Astrocyte of the cerebellum (primary cell): ENCODE measurements around the gene SIMC1.
"Not testable (repeated sequence)": the region's sequence is repeated elsewhere in the genome, so short reads cannot be mapped to it uniquely, and the experiment has no call there.

ENCODE experiments used
- DNase-seq: peaks from one replicate; pipeline ENCODE4 v3.0.0-alpha.2; 2011; ENCODE audit warnings: low read depth
- H3K4me3 ChIP-seq: 2 replicates; pipeline ENCODE4 v1.5.1; 2011; ENCODE audit warnings: mild to moderate bottlenecking, low read depth, low read length, moderate library complexity
- CTCF ChIP-seq: IDR thresholded peaks from 2 replicates; pipeline ENCODE4 v1.5.1; 2012; ENCODE audit warnings: low read length, low read depth, moderate library complexity, mild to moderate bottlenecking; ENCODE audit errors: missing control alignments
- in situ Hi-C: cut with HindIII; loops from 2 replicates; pipeline ENCODE4 v1.10.0; 2017; ENCODE audit warnings: low sequenced_read_pairs

SIMC1 gene

GRCh38 chr5:176197234-176197858 lies 40.9 kb upstream of the SIMC1 start:
- DNase-seq, in situ Hi-C loops: not testable (repeated sequence)

GRCh38 chr5:176198299-176198698 lies 39.9 kb upstream of the SIMC1 start:
- DNase-seq, H3K4me3 ChIP-seq, in situ Hi-C loops: not testable (repeated sequence)

More at GRCh38 chr5:176197234-176197858, 40.9 kb upstream of the SIMC1 start:
- not testable (repeated sequence) for H3K4me3 ChIP-seq

- peak overlapping the region; percentile 33 for H3K4me3 ChIP-seq
Measured at GRCh38 chr5:176198991-176199733, 39.1 kb upstream of the SIMC1 start.

GRCh38 chr5:176199803-176200399 lies 38.3 kb upstream of the SIMC1 start:
- in situ Hi-C loops, H3K4me3 ChIP-seq, DNase-seq: not testable (repeated sequence)

More at GRCh38 chr5:176198991-176199733, 39.1 kb upstream of the SIMC1 start:
- in situ Hi-C loops, DNase-seq: not testable (repeated sequence)

GRCh38 chr5:176201811-176202210 lies 36.4 kb upstream of the SIMC1 start:
- DNase-seq = no peak
- in situ Hi-C loops = no loop called here

GRCh38 chr5:176203086-176203485 lies 35.1 kb upstream of the SIMC1 start:
- H3K4me3 ChIP-seq = no peak overlapping the region
- DNase-seq = no peak
- no peak for TF ChIP-seq CTCF
- in situ Hi-C loops = no loop called here

More at GRCh38 chr5:176201811-176202210, 36.4 kb upstream of the SIMC1 start:
- no peak overlapping the region for H3K4me3 ChIP-seq
- TF ChIP-seq CTCF = no peak

GRCh38 chr5:176203535-176203934 lies 34.7 kb upstream of the SIMC1 start:
- H3K4me3 ChIP-seq, in situ Hi-C loops, DNase-seq: not testable (repeated sequence)

- in situ Hi-C loops, DNase-seq, H3K4me3 ChIP-seq: not testable (repeated sequence)
Measured at GRCh38 chr5:176214466-176215021, 23.7 kb upstream of the SIMC1 start.

- in situ Hi-C loops, H3K4me3 ChIP-seq, DNase-seq: not testable (repeated sequence)
Measured at GRCh38 chr5:176216393-176216916, 21.8 kb upstream of the SIMC1 start.

GRCh38 chr5:176217188-176217729 lies 21.0 kb upstream of the SIMC1 start:
- H3K4me3 ChIP-seq, in situ Hi-C loops, DNase-seq: not testable (repeated sequence)

GRCh38 chr5:176217764-176218163 lies 20.5 kb upstream of the SIMC1 start:
- H3K4me3 ChIP-seq, in situ Hi-C loops, DNase-seq: not testable (repeated sequence)

GRCh38 chr5:176222006-176222405 lies 16.2 kb upstream of the SIMC1 start:
- DNase-seq, in situ Hi-C loops, H3K4me3 ChIP-seq: not testable (repeated sequence)

GRCh38 chr5:176228358-176228757 lies 9.9 kb upstream of the SIMC1 start:
- in situ Hi-C loops, DNase-seq, H3K4me3 ChIP-seq: not testable (repeated sequence)

GRCh38 chr5:176233253-176233652 lies 5.0 kb upstream of the SIMC1 start:
- DNase-seq, in situ Hi-C loops, H3K4me3 ChIP-seq: not testable (repeated sequence)
